GM12878 (cell line): ENCODE results near the gene AP4B1. TPM values are rescaled to one million over a fixed set of nuclear protein-coding genes. Genes with fewer than 3 reads are reported as not detected.

Experiments
- ATAC-seq: fragments of 200-7000 bp; cut with Tn5 transposase; 3 replicates; pipeline ENCODE4 v1.9.1; 2020; ENCODE audit warnings: mild to moderate bottlenecking, moderate library complexity
- BruUV-seq: library from RNA; stranded (reverse); fragments of 400-500 nt; replicated peaks from 2 replicates; lab custom pipeline; 2021; lab: Mats Ljungman, UMichigan
- CTCF ChIA-PET: fragments of 300-600 bp; sonication (Branson Sonifier 250); formaldehyde crosslinking; extraction: SDS; loops from one replicate; lab custom pipeline; 2021; ENCODE audit warnings: inconsistent platforms; lab: Yijun Ruan, JAX
- POLR2A ChIA-PET: fragments of 350-600 bp; formaldehyde crosslinking; extraction: SDS; loops from one replicate; lab custom pipeline; 2021; ENCODE audit warnings: inconsistent platforms; lab: Charles Lee
- RAD21 ChIA-PET: fragments of 300-600 bp; sonication (Branson Sonifier 250); formaldehyde crosslinking; loops from one replicate; lab custom pipeline; 2023; ENCODE audit warnings: antibody characterized with exemption; ENCODE audit not compliant: unreplicated experiment; lab: Charles Lee
- SMC1A ChIA-PET: fragments of 300-600 bp; sonication (Branson Sonifier 250); formaldehyde crosslinking; loops from one replicate; lab custom pipeline; 2023; ENCODE audit not compliant: unreplicated experiment, uncharacterized antibody; lab: Charles Lee
- DNase-seq: peaks from one replicate; pipeline ENCODE4 v3.0.0-alpha.2; 2011; ENCODE audit warnings: low read depth, low spot score
- FAIRE-seq: peaks from 3 replicates; lab custom pipeline; 2011; peaks lifted over from hg19 to GRCh38; lab: Jason Lieb, UNC
- H2AFZ ChIP-seq: 2 replicates; pipeline ENCODE4 v1.6.0; 2011; ENCODE audit warnings: low read depth, low read length, control low read depth; ENCODE audit not compliant: control insufficient read depth
- H3K27ac ChIP-seq: 2 replicates; pipeline ENCODE4 v1.5.1; 2011; ENCODE audit warnings: control low read depth; ENCODE audit not compliant: control insufficient read depth, insufficient read depth
- H3K27me3 ChIP-seq, 2 experiments: replicated peaks in 1 of 2; 2 replicates each; pipeline versions ENCODE4 v1.6.0 to v1.6.1; 2011; ENCODE audit warnings: low read length in 1 of 2; ENCODE audit not compliant: control insufficient read depth in 2 of 2, insufficient read depth in 2 of 2
- H3K36me3 ChIP-seq, 2 experiments: 2 replicates each; pipeline ENCODE4 v1.5.1; 2011; ENCODE audit warnings: low read length in 1 of 2; ENCODE audit not compliant: control insufficient read depth in 2 of 2, insufficient read depth in 2 of 2
- H3K4me1 ChIP-seq: 2 replicates; pipeline ENCODE4 v1.6.1; 2011; ENCODE audit warnings: mild to moderate bottlenecking, low read length, moderate library complexity, mixed read lengths; ENCODE audit not compliant: control insufficient read depth, insufficient read depth
- H3K4me2 ChIP-seq: 2 replicates; pipeline ENCODE4 v1.6.0; 2011; ENCODE audit warnings: control low read depth; ENCODE audit not compliant: control insufficient read depth, insufficient read depth
- H3K4me3 ChIP-seq: fragments of 200-600 bp; sonication (generic); 2 replicates; pipeline ENCODE4 v1.5.1; 2016
- H3K79me2 ChIP-seq: 2 replicates; pipeline ENCODE4 v1.6.0; 2011; ENCODE audit warnings: low read length; ENCODE audit not compliant: control insufficient read depth, insufficient read depth
- H3K9ac ChIP-seq: 2 replicates; pipeline ENCODE4 v1.8.0; 2011; ENCODE audit warnings: low read length, control low read depth, mixed read lengths; ENCODE audit not compliant: control insufficient read depth, insufficient read depth
- H3K9me3 ChIP-seq: replicated peaks from 3 replicates; pipeline ENCODE4 v1.5.1; 2011; ENCODE audit warnings: mild to moderate bottlenecking, low read length; ENCODE audit not compliant: control insufficient read depth, insufficient read depth
- H4K20me1 ChIP-seq: 2 replicates; pipeline ENCODE4 v1.6.0; 2011; ENCODE audit not compliant: control insufficient read depth, insufficient read depth
- FOS ChIP-seq: IDR thresholded peaks from 3 replicates; pipeline ENCODE4 v1.6.1; 2011; ENCODE audit warnings: borderline replicate concordance; ENCODE audit not compliant: insufficient read length; ENCODE audit errors: extremely low read depth
- ZBTB40 ChIP-seq: fragments of 450-650 bp; IDR thresholded peaks from 2 replicates; pipeline ENCODE4 v1.6.1; 2016; ENCODE audit warnings: mild to moderate bottlenecking, moderate library complexity, borderline replicate concordance
- in situ Hi-C: fragments of 300-500 bp; cut with MboI; formaldehyde crosslinking; loops from 9 replicates; pipeline ENCODE4 v1.14.3; 2018; ENCODE audit warnings: mixed read lengths
- intact Hi-C: fragments of 100-400 bp; cut with micrococcal nuclease; formaldehyde crosslinking; loops from one replicate; pipeline ENCODE4 v1.14.2; 2022; ENCODE audit not compliant: unreplicated experiment
- polyA plus RNA-seq, 11 experiments: library from polyadenylated mRNA; depleted of rRNA in 4 of 11; unstranded in 6 of 11; stranded (reverse) in 5 of 11; fragments of >200 nt; fragmentation: Nextera tagmentation in 4 of 11; fragmentation: Illumina TruSeq in 1 of 11; extraction: Ambion mirVana in 4 of 11; extraction: Trizol in 1 of 11; gene quantifications; 1 replicate in 1 of 11; 2 replicates in 10 of 11; pipeline versions ENCODE4 v1.2.1 to v1.2.3, GENCODE V29; 2011 to 2016; ENCODE audit warnings: inconsistent platforms in 2 of 11, missing spikeins in 2 of 11, low read depth in 1 of 11
- total RNA-seq, 4 experiments: library from RNA; depleted of rRNA in 3 of 4; stranded (reverse); fragments of >200 nt in 3 of 4; fragmentation: Illumina TruSeq in 1 of 4; extraction: Trizol in 1 of 4; gene quantifications; 2 replicates each; pipeline versions ENCODE4 v1.2.1 to v1.2.3, GENCODE V29; 2013 to 2021

AP4B1 gene
- total and polyA plus RNA-seq, 10 of the 15 experiments (the other 5 are each of a cell fraction or from before 2014, with no cell fraction given), result 27.2 to 61.0 (median 33.0) TPM

GRCh38 chr1:113849072-113849471, 55.5 kb downstream of the AP4B1 start:
- ATAC-seq (no peak), DNase-seq (no peak), FAIRE-seq (no peak)
- ChIA-PET POLR2A (no interaction called here), RAD21 (no interaction called here), SMC1A (interaction anchor here (0.8 to 1.0 kb wide), 3 partner anchors 10 to 20 kb away, joined by 3 to 4 read pairs (median 3); no protein-coding TSS in a partner anchor), CTCF (no interaction called here)
- Histone ChIP-seq H2AFZ (no peak overlapping the region), H3K27ac (no peak overlapping the region), H3K79me2 (no peaks in the 10 kb centered on the region), H3K4me1 (no peaks in the 10 kb centered on the region), H3K4me2 (no peak overlapping the region), H3K4me3 (no peak overlapping the region), H3K9me3 (peaks cover 4% of the 10 kb centered on the region; the same call in 2 of the 3 replicates), H3K9ac (no peak overlapping the region), H3K27me3 (no peaks in the 10 kb centered on the region), H3K36me3 (peaks cover 0 to 15% of the 10 kb centered on the region in 2 experiments; a peak in 2 of 4 replicates), H4K20me1 (no peaks in the 10 kb centered on the region)
- no peak for TF ChIP-seq FOS
- TF ChIP-seq ZBTB40, result peak; percentile 66; the same call in 1 of the 2 replicates
- intact Hi-C loops (no loop called here), in situ Hi-C loops (no loop called here)
- BruUV-seq, result no TSS peak
